HCT116 (cell line): ENCODE data around the gene SIL1. TPM values are rescaled to one million over a fixed set of nuclear protein-coding genes. Genes with fewer than 3 reads are reported as not detected.

Experiments used
- ATAC-seq: fragments of 200-7000 bp; cut with Tn5 transposase; 2 replicates; pipeline ENCODE4 v1.9.1; 2020; ENCODE audit warnings: mild to moderate bottlenecking, moderate library complexity
- BruUV-seq: library from RNA; stranded (reverse); fragments of 400-500 nt; replicated peaks from 2 replicates; lab custom pipeline; 2021; lab: Mats Ljungman, UMichigan
- CTCF ChIA-PET: fragments of 300-600 bp; sonication (Branson Sonifier 250); formaldehyde crosslinking; loops from one replicate; lab custom pipeline; 2021; ENCODE audit warnings: antibody characterized with exemption; lab: Charles Lee
- POLR2A ChIA-PET: fragments of 300-600, 350-600 bp; sonication (Branson Sonifier 250); formaldehyde crosslinking; loops from one replicate; lab custom pipeline; 2021; ENCODE audit warnings: antibody characterized with exemption; lab: Charles Lee
- RAD21 ChIA-PET, 2 experiments: fragments of 300-600 bp; sonication (Branson Sonifier 250); formaldehyde crosslinking; loops; one replicate each; lab custom pipeline; 2023; ENCODE audit warnings: low total read pairs in 2 of 2; ENCODE audit not compliant: uncharacterized antibody in 2 of 2, unreplicated experiment in 2 of 2, low non-redundant PET in 1 of 2; lab: Charles Lee
- DNase-seq: peaks from one replicate; pipeline ENCODE4 v3.0.0-alpha.2; 2010; ENCODE audit warnings: low read depth, low spot score
- H2AFZ ChIP-seq: fragments of 200-600 bp; shearing (Covaris generic), sonication (generic); 2 replicates; pipeline ENCODE4 v1.6.1; 2017; ENCODE audit warnings: low read depth, mixed run types, mixed read lengths, antibody characterized with exemption, low read length; ENCODE audit not compliant: poor library complexity, severe bottlenecking
- H3K27ac ChIP-seq: 2 replicates; pipeline ENCODE4 v1.5.1; 2012; ENCODE audit warnings: low read depth, low read length
- H3K27me3 ChIP-seq: fragments of 200-600 bp; sonication (generic); 2 replicates; pipeline ENCODE4 v1.6.1; 2016; ENCODE audit warnings: mixed run types, low read length, mixed read lengths; ENCODE audit not compliant: insufficient read depth
- H3K36me3 ChIP-seq, 2 experiments: fragments of 200-500 bp in 1 of 2; fragments of 200-600 bp in 1 of 2; sonication (Bioruptor generic) in 1 of 2; sonication (generic) in 1 of 2; 2 replicates each; pipeline versions ENCODE4 v1.5.1 to v1.6.1; 2014 to 2016; ENCODE audit warnings: low read length in 2 of 2, inconsistent platforms in 1 of 2, mixed read lengths in 1 of 2, mixed run types in 1 of 2; ENCODE audit not compliant: insufficient read depth in 2 of 2, control insufficient read depth in 1 of 2
- H3K4me1 ChIP-seq, 2 experiments: fragments of 200-600 bp in 1 of 2; sonication (generic) in 1 of 2; 2 replicates each; pipeline versions ENCODE4 v1.5.1 to v1.6.1; 2012 to 2017; ENCODE audit warnings: low read length in 2 of 2, inconsistent platforms in 1 of 2, mild to moderate bottlenecking in 1 of 2, mixed read lengths in 1 of 2, mixed run types in 1 of 2, moderate library complexity in 1 of 2; ENCODE audit not compliant: insufficient read depth in 2 of 2, control insufficient read depth in 1 of 2
- H3K4me2 ChIP-seq: fragments of 200-600 bp; sonication (generic); 2 replicates; pipeline ENCODE4 v1.6.1; 2017; ENCODE audit warnings: mixed run types, low read length, mixed read lengths
- H3K4me3 ChIP-seq, 2 experiments: fragments of 200-600 bp in 1 of 2; sonication (generic) in 1 of 2; replicated peaks in 1 of 2; 2 replicates each; pipeline ENCODE4 v1.5.1; 2011 to 2016; ENCODE audit warnings: low read length in 2 of 2, control low read depth in 1 of 2, low read depth in 1 of 2, mild to moderate bottlenecking in 1 of 2, mixed read lengths in 1 of 2, mixed run types in 1 of 2
- H3K79me2 ChIP-seq: fragments of 200-600 bp; sonication (generic); 2 replicates; pipeline ENCODE4 v1.6.1; 2017; ENCODE audit warnings: mild to moderate bottlenecking, mixed run types, low read length, moderate library complexity, mixed read lengths; ENCODE audit not compliant: insufficient read depth
- H3K9ac ChIP-seq: fragments of 200-600 bp; sonication (generic); 2 replicates; pipeline ENCODE4 v1.6.1; 2016; ENCODE audit warnings: low read length, mixed read lengths
- H3K9me2 ChIP-seq: fragments of 200-600 bp; sonication (generic), shearing (Covaris generic); 2 replicates; pipeline ENCODE4 v1.6.1; 2017; ENCODE audit warnings: mixed run types, mild to moderate bottlenecking, moderate library complexity; ENCODE audit not compliant: insufficient read depth
- H3K9me3 ChIP-seq, 2 experiments: fragments of 200-500 bp in 1 of 2; fragments of 200-600 bp in 1 of 2; sonication (Bioruptor generic) in 1 of 2; sonication (generic) in 1 of 2; 2 replicates each; pipeline ENCODE4 v1.6.1; 2014 to 2017; ENCODE audit warnings: low read length in 2 of 2, mixed read lengths in 2 of 2, inconsistent platforms in 1 of 2, low read depth in 1 of 2, mild to moderate bottlenecking in 1 of 2, mixed run types in 1 of 2, moderate library complexity in 1 of 2; ENCODE audit not compliant: control insufficient read depth in 1 of 2, insufficient read depth in 1 of 2
- H4K20me1 ChIP-seq: fragments of 200-600 bp; sonication (generic), shearing (Covaris generic); 2 replicates; pipeline ENCODE4 v1.6.1; 2017; ENCODE audit warnings: mixed run types, mild to moderate bottlenecking, moderate library complexity; ENCODE audit not compliant: insufficient read depth
- EGR1 ChIP-seq: IDR thresholded peaks from 2 replicates; pipeline ENCODE4 v1.6.1; 2012; ENCODE audit warnings: low read depth
- ELF1 ChIP-seq: IDR thresholded peaks from 2 replicates; pipeline ENCODE4 v1.6.1; 2012; ENCODE audit warnings: low read depth, borderline replicate concordance
- EZH2 ChIP-seq: fragments of 200-600 bp; sonication (generic); IDR thresholded peaks from 2 replicates; pipeline ENCODE4 v1.6.1; 2017; ENCODE audit warnings: antibody characterized with exemption, mixed run types
- FOSL1 ChIP-seq: IDR thresholded peaks from 2 replicates; pipeline ENCODE4 v1.6.1; 2012; ENCODE audit warnings: low read depth
- JUND ChIP-seq: IDR thresholded peaks from 2 replicates; pipeline ENCODE4 v1.6.1; 2012
- POLR2A ChIP-seq: IDR thresholded peaks from 2 replicates; pipeline ENCODE4 v1.7.0; 2011; ENCODE audit warnings: borderline replicate concordance; ENCODE audit not compliant: insufficient read depth, insufficient read length; ENCODE audit errors: extremely low read depth
- RAD21 ChIP-seq: IDR thresholded peaks from 2 replicates; pipeline ENCODE4 v1.6.1; 2012; ENCODE audit warnings: low read depth, mild to moderate bottlenecking
- REST ChIP-seq: IDR thresholded peaks from 2 replicates; pipeline ENCODE4 v1.6.1; 2012; ENCODE audit warnings: low read depth
- SP1 ChIP-seq: IDR thresholded peaks from 2 replicates; pipeline ENCODE4 v1.6.1; 2012; ENCODE audit warnings: low read depth
- SRF ChIP-seq: IDR thresholded peaks from 2 replicates; pipeline ENCODE4 v1.6.1; 2012; ENCODE audit warnings: low read depth
- TCF7L2 ChIP-seq: IDR thresholded peaks from 2 replicates; pipeline ENCODE4 v1.7.0; 2011; ENCODE audit warnings: borderline replicate concordance, inconsistent platforms; ENCODE audit not compliant: insufficient read depth, insufficient read length; ENCODE audit errors: extremely low read depth
- YY1 ChIP-seq: IDR thresholded peaks from 2 replicates; pipeline ENCODE4 v1.6.1; 2011; ENCODE audit warnings: low read length, low read depth, moderate library complexity, mild to moderate bottlenecking; ENCODE audit not compliant: insufficient replicate concordance; ENCODE audit errors: extremely low read depth
- ZFX ChIP-seq: fragments of 450-650 bp; IDR thresholded peaks from 2 replicates; pipeline ENCODE4 v1.6.1; 2017
- ZNF274 ChIP-seq: fragments of 200-500 bp; sonication (Bioruptor generic); IDR thresholded peaks from 2 replicates; pipeline ENCODE4 v1.6.1; 2014; ENCODE audit warnings: mild to moderate bottlenecking, low read depth, low read length, inconsistent platforms
- intact Hi-C: fragments of 100-400 bp; cut with micrococcal nuclease; formaldehyde crosslinking; loops from 2 replicates; pipeline ENCODE4 v1.10.0; 2022
- total RNA-seq: library from RNA; stranded (reverse); gene quantifications from one replicate; pipeline ENCODE4 v1.2.1, GENCODE V29; 2021; ENCODE audit not compliant: unreplicated experiment
- TF ChIP-seq, protein P1 (sequence below), 3 experiments: fragments of 200-600 bp in 1 of 3; sonication (generic) in 1 of 3; IDR thresholded peaks in 2 of 3; conservative IDR thresholded peaks in 1 of 3; 2 replicates each; pipeline ENCODE4 v1.5.1; 2012 to 2017; ENCODE audit warnings: low read depth in 2 of 3, low read length in 2 of 3, antibody characterized with exemption in 1 of 3, borderline replicate concordance in 1 of 3, control low read depth in 1 of 3, mild to moderate bottlenecking in 1 of 3, mixed read lengths in 1 of 3, mixed run types in 1 of 3, moderate library complexity in 1 of 3; ENCODE audit not compliant: insufficient read depth in 1 of 3
- TF ChIP-seq, protein P2 (sequence below): IDR thresholded peaks from 2 replicates; pipeline ENCODE4 v1.6.1; 2012

SIL1 gene
- total RNA-seq, 1 experiment from 2014 or later: 34.0 TPM

- no peak overlapping the region for H3K27ac ChIP-seq
- no peaks in the 10 kb centered on the region for H3K27me3 ChIP-seq
- no peaks in the 10 kb centered on the region for H3K36me3 ChIP-seq
- H3K4me1 ChIP-seq: peaks cover 0 to 3% of the 10 kb centered on the region in 2 experiments; a peak in 1 of 4 replicates
- TF ChIP-seq ELF1 (no peak), YY1 (no peak), EGR1 (no peak), REST (no peak), EZH2 (no peak), FOSL1 (no peak), SP1 (no peak), JUND (no peak), ZNF274 (no peak), POLR2A (no peak), TCF7L2 (no peak), SRF (no peak), RAD21 (no peak), ZFX (no peak)
- TF ChIP-seq, protein P1, sequence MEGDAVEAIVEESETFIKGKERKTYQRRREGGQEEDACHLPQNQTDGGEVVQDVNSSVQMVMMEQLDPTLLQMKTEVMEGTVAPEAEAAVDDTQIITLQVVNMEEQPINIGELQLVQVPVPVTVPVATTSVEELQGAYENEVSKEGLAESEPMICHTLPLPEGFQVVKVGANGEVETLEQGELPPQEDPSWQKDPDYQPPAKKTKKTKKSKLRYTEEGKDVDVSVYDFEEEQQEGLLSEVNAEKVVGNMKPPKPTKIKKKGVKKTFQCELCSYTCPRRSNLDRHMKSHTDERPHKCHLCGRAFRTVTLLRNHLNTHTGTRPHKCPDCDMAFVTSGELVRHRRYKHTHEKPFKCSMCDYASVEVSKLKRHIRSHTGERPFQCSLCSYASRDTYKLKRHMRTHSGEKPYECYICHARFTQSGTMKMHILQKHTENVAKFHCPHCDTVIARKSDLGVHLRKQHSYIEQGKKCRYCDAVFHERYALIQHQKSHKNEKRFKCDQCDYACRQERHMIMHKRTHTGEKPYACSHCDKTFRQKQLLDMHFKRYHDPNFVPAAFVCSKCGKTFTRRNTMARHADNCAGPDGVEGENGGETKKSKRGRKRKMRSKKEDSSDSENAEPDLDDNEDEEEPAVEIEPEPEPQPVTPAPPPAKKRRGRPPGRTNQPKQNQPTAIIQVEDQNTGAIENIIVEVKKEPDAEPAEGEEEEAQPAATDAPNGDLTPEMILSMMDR (IDR thresholded peaks at IDR 0.05 in 2 of 3, conservative IDR thresholded peaks at IDR 0.05 in 1 of 3; ENCODE audit: borderline replicate concordance in 1 of 3, insufficient read depth in 1 of 3, low read depth in 2 of 3, low read length in 2 of 3): no peak
- TF ChIP-seq, protein P2, sequence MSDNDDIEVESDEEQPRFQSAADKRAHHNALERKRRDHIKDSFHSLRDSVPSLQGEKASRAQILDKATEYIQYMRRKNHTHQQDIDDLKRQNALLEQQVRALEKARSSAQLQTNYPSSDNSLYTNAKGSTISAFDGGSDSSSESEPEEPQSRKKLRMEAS: no peak
- H2AFZ ChIP-seq: no peak overlapping the region
- no peaks in the 10 kb centered on the region for H3K9me3 ChIP-seq
- no peaks in the 10 kb centered on the region for H3K9me2 ChIP-seq
- intact Hi-C loops: no loop called here
- CTCF ChIA-PET: no interaction called here
- DNase-seq (no peak), ATAC-seq (no peak)
- no peak overlapping the region for H3K4me3 ChIP-seq
- BruUV-seq: no TSS peak
- RAD21 ChIA-PET: no interaction called here
- no peaks in the 10 kb centered on the region for H4K20me1 ChIP-seq
- H3K79me2 ChIP-seq: no peaks in the 10 kb centered on the region
- POLR2A ChIA-PET: no interaction called here
- H3K4me2 ChIP-seq: no peak overlapping the region
- no peak overlapping the region for H3K9ac ChIP-seq
Measured at GRCh38 chr5:139019880-139020279, 178.3 kb downstream of the SIL1 start.
